Measurements from ENCODE around the gene AKR7A2.

DNA sequence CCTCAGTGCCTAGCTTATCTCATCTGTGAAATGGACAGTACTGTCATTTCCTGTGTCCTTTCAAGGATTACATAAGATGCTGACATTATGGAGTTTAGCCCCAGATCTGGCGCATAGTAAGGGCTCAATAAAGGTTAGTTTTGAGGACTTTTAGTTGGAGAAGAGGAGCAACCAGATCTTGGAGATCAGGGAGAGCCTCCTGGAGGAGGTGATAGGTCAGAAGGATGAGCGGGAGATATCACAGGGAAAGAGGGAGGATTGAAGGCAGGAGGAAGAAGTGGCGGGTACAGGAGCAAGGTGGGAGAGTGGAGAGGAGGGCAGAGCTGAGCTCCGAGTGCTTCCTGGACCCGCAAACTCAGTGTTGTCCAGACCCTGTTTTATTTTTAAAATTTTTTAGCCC lies 17.7 kb upstream of the AKR7A2 start:
- TF ChIP-seq, protein P1, sequence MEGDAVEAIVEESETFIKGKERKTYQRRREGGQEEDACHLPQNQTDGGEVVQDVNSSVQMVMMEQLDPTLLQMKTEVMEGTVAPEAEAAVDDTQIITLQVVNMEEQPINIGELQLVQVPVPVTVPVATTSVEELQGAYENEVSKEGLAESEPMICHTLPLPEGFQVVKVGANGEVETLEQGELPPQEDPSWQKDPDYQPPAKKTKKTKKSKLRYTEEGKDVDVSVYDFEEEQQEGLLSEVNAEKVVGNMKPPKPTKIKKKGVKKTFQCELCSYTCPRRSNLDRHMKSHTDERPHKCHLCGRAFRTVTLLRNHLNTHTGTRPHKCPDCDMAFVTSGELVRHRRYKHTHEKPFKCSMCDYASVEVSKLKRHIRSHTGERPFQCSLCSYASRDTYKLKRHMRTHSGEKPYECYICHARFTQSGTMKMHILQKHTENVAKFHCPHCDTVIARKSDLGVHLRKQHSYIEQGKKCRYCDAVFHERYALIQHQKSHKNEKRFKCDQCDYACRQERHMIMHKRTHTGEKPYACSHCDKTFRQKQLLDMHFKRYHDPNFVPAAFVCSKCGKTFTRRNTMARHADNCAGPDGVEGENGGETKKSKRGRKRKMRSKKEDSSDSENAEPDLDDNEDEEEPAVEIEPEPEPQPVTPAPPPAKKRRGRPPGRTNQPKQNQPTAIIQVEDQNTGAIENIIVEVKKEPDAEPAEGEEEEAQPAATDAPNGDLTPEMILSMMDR (IDR thresholded peaks at IDR 0.05), result no peak
- no peak for TF ChIP-seq POLR2A (IDR thresholded peaks at IDR 0.05)
